Activated effector memory CD4-positive, alpha-beta T cell treated with anti-CD3 and anti-CD28 coated beads, Interleukin-2, amount 50 U/mL, for 16 hours (primary cell): ENCODE data around the gene DVL1.
A peak's percentile ranks its signal among the peaks of the same experiment; 100 is the strongest.

Source experiments
- DNase-seq: peaks from one replicate; pipeline ENCODE4 v3.0.0-alpha.2; 2020

DVL1 gene

DNA sequence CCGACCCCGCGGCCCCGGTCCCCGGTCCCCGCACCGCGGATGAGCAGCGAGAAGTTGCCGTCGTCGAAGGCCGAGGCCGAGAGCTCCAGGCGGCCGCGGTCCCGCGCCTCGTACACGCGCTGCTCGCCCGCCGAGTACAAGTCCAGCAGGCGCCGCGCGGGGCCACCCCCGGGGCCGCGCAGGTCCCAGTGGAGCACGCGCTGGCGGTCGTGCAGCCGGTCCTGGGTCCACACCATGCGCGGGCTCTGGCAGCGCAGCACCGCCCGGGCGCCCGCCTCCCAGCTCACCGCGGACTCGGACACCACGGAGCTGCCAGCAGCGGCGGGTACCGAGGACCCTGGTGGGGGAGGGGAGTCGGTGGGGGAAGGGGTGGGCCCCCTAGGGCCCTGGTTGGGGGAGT, 6.2 kb upstream of the DVL1 start:
- no peak for DNase-seq

DNA sequence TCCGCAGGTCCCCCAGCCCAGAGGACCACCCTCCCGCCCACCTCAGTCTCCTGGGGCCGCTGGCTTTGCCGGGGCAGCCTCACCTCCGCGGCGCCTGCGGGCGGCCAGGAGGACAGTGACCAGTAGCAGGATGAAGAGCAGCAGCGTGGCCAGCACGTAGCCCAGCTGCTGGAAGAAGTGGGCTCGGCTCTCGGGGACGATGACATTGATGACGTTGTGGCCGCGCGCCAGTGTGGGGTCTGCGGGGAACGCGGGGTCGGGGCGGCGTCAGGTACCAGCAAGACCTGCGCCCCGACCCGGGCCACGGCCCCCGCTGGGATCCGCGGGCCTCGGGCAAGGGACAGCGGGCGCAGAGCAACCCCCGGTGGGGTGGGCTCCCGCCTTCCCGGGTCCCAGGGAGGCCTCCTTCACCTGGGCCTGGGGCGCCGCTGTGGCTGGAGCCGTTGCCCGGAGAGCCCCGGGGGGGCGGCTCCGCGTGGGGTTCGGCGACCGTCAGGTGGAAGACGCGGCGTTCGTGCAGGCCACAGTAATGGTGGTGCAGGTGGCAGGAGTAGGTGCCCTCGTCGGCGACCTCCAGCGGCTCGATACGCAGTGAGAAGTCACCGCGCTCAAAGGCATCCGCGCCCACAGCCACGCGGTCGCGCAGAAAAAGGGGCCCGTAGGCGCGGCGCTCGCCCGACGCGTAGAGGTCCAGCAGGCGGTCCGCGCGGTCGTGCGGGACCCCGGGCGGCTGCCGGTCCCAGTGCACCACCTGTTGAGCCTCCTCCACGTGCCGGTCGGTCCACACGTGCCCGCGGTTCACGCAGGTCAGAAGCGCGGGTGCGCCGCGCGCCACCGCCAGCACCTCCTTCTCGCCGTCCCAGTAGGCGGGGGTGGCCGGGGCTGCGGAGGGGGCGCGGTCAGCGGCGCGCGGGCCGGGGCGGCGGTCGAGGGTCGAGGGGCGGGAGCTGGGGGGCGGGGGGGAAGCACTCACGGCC, 5.3 kb upstream of the DVL1 start:
- no peak for DNase-seq

DNA sequence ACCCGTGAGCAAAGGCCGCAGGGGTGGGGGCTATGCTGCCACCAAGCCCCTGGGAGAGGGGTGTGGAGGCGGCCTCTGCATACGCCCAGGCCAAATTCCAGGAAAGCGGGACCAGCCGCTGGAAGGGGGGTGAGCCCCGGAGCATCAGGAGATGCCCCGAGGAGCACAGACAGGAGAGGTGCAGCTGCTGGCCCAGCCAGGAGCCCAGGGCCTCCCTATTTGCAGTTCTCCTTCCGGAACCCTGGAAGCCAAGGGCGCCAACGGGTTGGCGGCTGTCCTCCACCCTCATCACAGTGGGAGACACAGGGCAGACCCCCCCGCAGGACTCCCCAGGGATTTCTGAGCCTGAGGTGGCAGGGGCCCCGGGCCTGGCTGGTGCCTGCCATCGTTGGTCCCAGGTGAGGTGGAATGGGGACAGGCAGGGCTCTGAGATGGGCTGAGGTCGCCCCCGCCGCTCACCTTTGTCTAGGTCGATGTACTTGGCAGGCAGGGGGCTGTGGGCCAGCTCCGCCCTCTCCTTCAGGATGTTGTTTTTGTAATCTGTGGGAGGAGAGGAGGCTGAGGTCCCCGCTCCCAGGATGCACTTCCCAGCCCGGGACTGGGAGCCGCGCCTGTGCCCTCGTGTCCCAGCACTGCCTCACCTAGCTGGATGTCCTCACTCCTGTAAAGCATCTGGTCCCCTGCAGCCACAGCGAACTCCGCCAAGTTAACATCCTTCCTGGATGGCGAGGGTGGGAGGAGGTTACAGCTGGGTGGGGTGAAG, 4.4 kb upstream of the DVL1 start:
- no peak for DNase-seq

DNA sequence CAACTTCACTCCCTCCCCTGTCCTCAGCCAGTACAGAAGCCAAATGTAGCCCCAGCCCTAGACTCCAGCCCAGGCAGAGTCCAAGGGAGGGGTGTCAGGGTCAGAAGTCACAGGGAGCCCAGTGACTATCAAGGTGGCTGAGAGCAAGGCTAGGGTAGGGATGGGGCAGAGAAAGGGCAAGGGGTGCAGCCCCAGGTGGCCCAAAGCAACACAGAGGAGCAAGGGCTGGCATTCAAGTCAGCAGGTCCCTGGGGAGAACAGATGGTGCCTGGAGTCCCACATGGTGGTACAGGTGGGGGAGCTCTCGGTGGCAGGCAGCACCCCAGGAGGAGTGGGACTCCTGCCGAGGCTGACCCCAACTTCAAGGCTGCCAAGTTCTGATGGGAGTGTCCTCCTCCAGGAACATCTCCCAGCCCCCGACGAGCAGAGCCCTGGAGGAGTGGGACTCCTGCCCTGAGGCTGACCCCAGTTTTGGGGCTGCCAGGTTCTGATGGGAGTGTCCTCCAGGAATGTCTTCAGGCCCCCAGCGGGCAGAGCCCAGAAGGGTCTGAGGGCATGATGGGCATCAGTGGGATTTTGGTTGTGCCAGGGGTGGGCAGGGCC, 3.7 kb upstream of the DVL1 start:
- DNase-seq = no peak

- no peak for DNase-seq
These were observed 2.6 kb upstream of the DVL1 start for GRCh38 chr1:1351511-1352427.

- DNase-seq = no peak
These were observed 580 bp downstream of the DVL1 start for GRCh38 chr1:1348420-1349255.

DNA sequence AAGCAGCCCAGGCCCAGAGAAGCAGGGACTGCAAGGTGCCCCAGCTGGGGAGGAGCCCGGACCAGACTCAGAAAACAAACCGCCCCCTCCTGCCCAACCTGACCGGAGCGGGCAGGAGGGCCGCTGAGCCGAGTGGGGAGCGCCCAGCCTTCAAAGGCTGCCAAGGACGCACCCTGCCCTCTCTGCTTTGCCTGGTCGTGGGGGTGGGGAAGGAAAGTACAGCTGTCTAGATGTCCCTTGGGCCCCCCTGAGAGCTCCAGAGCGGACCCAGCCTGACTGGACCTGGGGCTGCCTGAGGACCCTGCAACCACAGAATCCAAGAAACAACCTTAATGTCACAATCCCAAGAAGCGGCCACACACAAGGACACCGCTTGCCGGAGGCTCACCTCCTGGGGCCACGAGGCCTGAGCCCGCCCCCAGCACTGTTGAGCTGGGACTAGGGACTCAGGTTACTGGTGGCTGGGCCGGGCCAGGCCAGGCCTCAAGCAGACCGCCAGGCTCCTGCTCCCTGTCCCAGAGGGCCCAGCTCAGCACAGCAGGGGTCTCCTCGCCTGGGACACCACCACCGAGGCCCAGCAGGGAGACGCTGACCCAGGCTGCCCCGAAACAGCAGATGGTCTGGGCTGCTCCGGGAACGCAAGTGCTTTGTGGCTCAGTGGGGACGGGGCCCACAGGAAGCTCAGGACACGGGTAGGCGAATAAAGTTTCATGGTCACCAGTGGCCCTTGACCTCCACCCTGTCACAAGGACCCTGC, 1.4 kb downstream of the DVL1 start:
- no peak for DNase-seq

DNA sequence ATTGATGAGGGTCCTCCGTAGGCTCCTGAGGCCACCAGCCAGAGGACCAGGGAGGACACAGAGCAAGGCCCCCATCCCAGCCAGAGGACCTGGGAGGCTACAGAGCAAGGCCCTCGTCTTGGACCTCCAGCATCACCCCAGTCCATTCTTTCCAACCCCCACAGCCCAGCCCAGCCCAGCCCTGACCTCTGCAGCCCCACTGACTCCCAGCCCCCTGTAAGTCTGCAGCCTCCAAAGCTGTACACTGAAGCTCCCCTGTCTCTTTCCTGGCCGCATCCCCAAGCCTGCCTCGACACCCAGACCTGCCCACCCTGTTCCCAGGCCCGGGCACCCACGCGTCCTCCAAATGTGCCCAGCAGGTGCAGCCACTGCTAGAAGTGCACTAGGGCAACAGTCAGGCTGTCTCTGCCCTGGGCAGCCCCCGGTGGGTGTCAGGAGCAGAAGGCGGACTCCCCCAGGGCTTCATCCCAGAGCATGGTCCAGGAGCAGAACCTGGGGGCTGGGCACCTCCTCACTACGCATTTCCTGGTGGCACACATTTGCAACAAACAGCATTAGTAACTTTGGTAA, 2.1 kb downstream of the DVL1 start:
- no peak for DNase-seq

DNA sequence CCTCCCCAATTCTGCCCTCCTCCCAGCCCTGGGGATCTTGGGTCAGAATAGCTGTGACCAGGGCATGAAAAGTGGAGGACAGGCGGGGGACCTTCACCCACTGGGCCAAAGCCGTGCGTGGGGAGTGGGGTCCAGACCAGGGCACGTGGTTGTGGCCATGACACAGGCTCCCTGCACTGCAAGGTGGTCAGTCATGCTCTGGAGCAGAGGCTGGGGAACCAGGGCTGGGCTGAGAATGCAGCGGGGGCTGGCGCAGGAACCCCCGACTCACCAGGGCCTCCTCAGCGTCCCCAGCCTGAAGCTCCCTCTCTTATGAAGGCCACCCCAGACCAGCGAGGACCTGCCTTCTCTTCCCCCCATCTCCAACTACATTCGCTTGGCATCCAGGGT, 2.7 kb downstream of the DVL1 start:
- no peak for DNase-seq

DNA sequence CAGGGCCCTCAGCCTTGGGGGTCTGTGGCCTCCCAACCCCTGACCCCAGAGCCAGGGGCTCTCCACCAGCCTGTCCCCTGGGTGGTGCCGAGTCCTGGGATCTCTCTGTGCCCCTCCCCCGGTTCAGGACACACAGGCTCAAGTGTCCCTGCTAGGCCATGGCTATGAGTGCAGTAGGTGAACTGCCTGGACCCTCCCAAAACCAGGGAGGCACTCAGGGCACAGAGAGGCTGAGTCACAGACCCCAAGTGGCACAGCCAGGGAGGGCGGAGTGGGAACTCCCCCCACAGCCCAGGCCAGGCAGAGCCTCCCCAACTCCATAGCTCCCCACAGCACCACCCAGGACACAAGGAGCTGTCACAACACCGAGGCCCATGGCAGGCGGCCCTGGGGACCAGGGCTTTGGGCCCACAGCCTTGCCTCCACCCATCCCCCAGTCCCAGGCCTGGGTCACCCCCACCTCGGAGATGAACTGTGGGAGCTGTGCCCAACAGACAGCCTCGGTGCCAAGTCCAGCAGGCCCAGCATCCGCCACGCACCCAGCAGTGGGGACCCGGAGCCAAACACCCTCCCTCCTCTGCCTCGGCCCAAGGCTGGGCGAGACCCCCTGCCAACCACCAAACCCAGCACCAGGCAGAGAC, 3.2 kb downstream of the DVL1 start:
- DNase-seq = no peak

DNA sequence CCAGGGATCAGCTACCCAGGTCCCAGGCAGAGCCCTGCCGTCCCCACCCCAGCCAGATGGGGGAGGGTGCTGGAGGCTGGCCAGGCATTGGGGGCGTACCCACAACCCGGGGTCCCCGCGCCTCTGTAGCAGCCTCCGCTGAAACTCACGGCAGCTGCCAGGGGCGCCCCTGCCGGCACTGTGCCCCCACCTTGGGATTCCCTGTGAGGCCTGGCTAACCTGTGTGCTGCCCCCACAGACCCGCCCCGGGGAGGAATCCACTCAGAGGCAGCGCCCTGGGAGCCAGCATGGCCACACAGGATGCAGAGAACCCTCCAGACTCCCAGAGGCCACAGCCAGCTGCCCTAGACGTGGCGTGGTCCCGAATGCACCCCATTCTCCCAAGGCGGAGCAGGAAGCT, 3.8 kb downstream of the DVL1 start:
- DNase-seq = no peak

- peak; percentile 83 for DNase-seq
These were observed 4.4 kb downstream of the DVL1 start for GRCh38 chr1:1344655-1345361.

DNA sequence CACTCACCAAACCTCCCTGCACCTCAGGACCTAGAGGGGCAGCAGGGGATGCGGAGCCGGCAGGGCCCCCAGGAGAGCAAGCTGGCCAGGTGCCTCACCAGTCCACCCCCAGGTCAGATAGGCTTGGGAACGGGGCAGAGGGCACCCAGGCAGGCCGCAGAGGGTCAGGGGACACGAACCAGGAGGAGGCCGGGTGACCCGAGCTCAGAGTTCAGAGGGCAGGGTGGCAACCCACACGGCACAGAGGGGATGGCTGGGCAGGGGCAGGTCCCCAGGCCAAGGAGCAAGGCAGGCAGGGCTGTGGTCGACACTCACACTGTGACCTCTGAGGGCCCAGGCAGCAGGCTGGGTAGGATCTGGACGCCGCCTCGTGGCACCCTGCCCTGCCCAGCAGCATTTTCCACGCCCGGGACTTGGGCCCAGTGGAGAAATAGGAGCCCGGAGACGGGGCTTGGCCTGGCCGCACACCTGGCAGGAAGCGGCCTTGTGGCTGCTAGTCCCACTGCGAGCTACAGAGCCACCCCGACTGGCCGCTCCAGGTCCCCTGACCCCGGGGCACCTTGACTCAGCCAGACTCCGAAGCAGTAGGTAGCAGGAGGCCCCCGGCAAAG, 5.3 kb downstream of the DVL1 start:
- DNase-seq = no peak

DNA sequence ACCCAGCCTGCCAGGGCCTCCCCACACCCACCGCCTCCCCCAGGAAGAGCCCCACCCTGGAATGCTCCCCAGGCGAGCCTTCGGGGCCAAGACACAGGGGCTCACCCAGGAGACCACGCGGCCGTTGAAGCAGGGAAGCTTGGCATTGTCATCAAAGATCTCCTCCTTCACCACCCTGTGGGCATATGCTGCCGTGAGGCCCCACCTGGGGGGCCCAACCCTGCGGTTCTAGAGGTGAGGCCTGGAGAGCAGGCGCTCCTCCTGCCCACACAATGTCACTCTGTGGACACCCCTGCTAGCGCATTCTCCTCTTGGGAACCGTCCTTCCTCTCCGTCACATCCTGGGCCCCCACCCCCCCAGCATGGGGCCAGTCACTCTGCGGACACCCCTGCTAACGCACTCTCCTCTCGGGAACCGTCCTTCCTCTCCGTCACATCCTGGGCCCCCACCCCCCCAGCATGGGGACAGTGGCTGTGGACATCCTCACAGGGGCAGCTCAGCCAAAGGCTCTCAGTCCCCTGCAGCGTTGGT, 6.6 kb downstream of the DVL1 start:
- no peak for DNase-seq

DNA sequence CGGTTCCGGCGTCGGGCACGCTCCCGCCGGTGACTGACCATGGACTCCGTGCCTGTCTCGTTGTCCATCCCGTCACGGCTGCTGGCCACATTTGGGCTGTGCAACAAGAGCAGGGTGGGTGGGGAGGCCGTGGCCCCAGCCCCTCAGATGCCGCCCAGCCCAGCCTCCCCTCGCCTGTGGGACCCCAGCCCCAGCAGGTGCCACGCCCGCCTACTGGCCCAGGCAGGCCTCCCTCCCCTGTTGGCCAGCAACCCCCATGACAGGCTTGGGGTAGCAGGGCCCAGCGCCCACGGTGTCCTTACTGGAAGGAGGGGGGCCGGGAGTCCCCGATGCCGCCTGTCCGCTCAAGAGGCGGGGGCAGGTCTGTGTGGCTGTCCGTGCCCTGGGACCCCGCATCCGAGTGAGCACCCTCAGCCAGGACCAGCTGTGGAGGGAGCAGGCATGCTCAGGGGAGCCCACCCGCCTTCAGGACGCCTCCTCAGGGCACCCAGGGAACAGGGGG, 7.1 kb downstream of the DVL1 start:
- DNase-seq = no peak

- no peak for DNase-seq
These were observed 7.6 kb downstream of the DVL1 start for GRCh38 chr1:1341549-1342021.

GRCh38 chr1:1340791-1341548, 8.2 kb downstream of the DVL1 start:
- no peak for DNase-seq
